Measurements from ENCODE around the gene THADA. TPM values are rescaled to one million over a fixed set of nuclear protein-coding genes. Genes with fewer than 3 reads are reported as not detected.

THADA gene
- total RNA-seq, 1 experiment from 2014 or later: 27.5 TPM

DNA sequence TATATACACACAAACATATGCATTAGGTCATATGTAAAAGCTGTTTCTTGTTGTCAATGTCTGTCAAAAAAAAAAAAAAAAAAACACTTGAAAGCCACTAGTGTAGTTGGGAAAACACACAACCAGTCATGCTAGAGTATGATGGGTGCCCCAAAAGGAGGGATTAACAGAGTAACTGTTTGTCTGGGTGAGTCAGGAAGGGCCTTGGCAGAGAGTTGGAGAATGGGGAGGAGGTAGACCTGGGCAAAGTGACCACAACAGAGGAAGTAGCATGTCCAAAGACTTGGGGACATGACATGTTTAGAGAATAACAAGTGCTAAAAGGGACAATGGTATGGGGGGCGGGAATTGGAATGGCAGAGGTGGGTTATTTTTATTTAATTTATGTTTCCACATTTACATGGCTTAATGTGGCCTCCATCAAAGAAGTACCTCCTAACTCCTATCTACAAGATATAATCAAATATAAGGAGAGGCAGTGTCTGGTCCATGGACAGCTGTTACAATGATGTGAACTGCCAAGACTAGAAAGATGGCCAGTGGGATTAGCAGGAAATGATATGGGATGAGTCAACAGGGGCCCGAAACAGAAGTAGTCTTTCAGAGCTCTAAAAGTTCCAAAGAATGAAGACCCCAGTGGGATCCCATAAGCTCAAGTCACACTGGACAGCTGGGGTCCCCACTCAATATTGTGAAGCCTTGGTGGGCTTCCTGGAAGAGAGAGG is 269.6 kb downstream of the THADA start:
- Mint-ChIP-seq H3K9me3 (no peaks in the 10 kb centered on the region), H3K27ac (no peak overlapping the region), H3K4me3 (no peak overlapping the region), H3K36me3 (no peaks in the 10 kb centered on the region), H3K4me1 (peaks cover 12% of the 10 kb centered on the region), H3K27me3 (ENCODE audit: low read depth) (no peaks in the 10 kb centered on the region)
- CTCF ChIA-PET: no interaction called here
- POLR2A ChIA-PET: interaction anchor here (0.6 to 0.7 kb wide), 2 partner anchors 19 to 715 kb away, joined by 3 to 4 read pairs; no protein-coding TSS in a partner anchor
- TF ChIP-seq TEAD1 (CRISPR knock-in tag; IDR thresholded peaks at IDR 0.05) (no peak), NFYB (CRISPR knock-in tag; conservative IDR thresholded peaks at IDR 0.05; ENCODE audit: low read depth) (no peak), ATF1 (CRISPR knock-in tag; IDR thresholded peaks at IDR 0.05) (no peak), JAZF1 (CRISPR knock-in tag; IDR thresholded peaks at IDR 0.05) (no peak), SMAD3 (CRISPR knock-in tag; IDR thresholded peaks at IDR 0.05; ENCODE audit: borderline replicate concordance) (no peak), RELA (CRISPR knock-in tag; IDR thresholded peaks at IDR 0.05; ENCODE audit: borderline replicate concordance) (no peak), ZNF232 (CRISPR knock-in tag; IDR thresholded peaks at IDR 0.05) (no peak)
- TF ChIP-seq, protein P1, sequence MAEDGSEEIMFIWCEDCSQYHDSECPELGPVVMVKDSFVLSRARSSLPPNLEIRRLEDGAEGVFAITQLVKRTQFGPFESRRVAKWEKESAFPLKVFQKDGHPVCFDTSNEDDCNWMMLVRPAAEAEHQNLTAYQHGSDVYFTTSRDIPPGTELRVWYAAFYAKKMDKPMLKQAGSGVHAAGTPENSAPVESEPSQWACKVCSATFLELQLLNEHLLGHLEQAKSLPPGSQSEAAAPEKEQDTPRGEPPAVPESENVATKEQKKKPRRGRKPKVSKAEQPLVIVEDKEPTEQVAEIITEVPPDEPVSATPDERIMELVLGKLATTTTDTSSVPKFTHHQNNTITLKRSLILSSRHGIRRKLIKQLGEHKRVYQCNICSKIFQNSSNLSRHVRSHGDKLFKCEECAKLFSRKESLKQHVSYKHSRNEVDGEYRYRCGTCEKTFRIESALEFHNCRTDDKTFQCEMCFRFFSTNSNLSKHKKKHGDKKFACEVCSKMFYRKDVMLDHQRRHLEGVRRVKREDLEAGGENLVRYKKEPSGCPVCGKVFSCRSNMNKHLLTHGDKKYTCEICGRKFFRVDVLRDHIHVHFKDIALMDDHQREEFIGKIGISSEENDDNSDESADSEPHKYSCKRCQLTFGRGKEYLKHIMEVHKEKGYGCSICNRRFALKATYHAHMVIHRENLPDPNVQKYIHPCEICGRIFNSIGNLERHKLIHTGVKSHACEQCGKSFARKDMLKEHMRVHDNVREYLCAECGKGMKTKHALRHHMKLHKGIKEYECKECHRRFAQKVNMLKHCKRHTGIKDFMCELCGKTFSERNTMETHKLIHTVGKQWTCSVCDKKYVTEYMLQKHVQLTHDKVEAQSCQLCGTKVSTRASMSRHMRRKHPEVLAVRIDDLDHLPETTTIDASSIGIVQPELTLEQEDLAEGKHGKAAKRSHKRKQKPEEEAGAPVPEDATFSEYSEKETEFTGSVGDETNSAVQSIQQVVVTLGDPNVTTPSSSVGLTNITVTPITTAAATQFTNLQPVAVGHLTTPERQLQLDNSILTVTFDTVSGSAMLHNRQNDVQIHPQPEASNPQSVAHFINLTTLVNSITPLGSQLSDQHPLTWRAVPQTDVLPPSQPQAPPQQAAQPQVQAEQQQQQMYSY (CRISPR knock-in tag; IDR thresholded peaks at IDR 0.05): no peak
- TF ChIP-seq, protein P2, sequence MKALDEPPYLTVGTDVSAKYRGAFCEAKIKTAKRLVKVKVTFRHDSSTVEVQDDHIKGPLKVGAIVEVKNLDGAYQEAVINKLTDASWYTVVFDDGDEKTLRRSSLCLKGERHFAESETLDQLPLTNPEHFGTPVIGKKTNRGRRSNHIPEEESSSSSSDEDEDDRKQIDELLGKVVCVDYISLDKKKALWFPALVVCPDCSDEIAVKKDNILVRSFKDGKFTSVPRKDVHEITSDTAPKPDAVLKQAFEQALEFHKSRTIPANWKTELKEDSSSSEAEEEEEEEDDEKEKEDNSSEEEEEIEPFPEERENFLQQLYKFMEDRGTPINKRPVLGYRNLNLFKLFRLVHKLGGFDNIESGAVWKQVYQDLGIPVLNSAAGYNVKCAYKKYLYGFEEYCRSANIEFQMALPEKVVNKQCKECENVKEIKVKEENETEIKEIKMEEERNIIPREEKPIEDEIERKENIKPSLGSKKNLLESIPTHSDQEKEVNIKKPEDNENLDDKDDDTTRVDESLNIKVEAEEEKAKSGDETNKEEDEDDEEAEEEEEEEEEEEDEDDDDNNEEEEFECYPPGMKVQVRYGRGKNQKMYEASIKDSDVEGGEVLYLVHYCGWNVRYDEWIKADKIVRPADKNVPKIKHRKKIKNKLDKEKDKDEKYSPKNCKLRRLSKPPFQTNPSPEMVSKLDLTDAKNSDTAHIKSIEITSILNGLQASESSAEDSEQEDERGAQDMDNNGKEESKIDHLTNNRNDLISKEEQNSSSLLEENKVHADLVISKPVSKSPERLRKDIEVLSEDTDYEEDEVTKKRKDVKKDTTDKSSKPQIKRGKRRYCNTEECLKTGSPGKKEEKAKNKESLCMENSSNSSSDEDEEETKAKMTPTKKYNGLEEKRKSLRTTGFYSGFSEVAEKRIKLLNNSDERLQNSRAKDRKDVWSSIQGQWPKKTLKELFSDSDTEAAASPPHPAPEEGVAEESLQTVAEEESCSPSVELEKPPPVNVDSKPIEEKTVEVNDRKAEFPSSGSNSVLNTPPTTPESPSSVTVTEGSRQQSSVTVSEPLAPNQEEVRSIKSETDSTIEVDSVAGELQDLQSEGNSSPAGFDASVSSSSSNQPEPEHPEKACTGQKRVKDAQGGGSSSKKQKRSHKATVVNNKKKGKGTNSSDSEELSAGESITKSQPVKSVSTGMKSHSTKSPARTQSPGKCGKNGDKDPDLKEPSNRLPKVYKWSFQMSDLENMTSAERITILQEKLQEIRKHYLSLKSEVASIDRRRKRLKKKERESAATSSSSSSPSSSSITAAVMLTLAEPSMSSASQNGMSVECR (CRISPR knock-in tag; IDR thresholded peaks at IDR 0.05; ENCODE audit: borderline replicate concordance): no peak
- TF ChIP-seq, protein P3, sequence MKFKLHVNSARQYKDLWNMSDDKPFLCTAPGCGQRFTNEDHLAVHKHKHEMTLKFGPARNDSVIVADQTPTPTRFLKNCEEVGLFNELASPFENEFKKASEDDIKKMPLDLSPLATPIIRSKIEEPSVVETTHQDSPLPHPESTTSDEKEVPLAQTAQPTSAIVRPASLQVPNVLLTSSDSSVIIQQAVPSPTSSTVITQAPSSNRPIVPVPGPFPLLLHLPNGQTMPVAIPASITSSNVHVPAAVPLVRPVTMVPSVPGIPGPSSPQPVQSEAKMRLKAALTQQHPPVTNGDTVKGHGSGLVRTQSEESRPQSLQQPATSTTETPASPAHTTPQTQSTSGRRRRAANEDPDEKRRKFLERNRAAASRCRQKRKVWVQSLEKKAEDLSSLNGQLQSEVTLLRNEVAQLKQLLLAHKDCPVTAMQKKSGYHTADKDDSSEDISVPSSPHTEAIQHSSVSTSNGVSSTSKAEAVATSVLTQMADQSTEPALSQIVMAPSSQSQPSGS (CRISPR knock-in tag; IDR thresholded peaks at IDR 0.05; ENCODE audit: borderline replicate concordance, low read depth): no peak
- DNase-seq (ENCODE audit: low spot score): no peak
- ATAC-seq: no peak

DNA sequence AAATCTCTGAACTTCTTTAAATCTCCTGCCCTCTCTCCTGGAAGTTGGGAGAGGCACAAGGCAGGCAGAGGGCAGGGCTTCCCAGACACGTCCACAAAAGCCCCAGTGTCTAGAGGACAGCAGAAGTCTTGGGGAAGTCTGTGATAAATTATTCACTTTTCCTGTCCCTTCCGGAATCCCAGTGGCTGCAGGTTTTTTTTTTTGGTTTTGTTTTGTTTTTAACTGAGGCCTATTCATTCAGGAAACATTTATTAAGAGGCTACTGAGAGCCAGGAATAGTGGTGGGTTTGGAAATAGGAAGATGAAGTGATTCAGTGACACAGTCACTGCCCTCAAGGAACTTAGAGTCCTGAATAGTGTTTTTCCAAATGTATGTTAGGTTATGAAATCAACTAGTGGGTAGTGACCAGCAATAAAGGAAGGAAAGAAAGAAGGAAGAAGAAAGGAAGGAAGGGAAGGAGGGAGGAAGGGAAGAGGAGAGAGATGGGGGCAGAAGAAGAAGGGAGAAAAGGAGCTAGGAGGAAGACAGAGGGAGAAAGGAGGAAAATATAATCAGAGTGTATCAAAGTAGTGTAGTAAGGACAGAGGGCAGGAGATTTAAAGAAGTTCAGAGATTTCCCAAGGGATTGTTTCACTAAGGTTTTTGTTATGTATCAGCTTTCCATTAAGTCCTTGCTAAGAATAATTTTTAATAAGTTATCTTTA is 270.6 kb downstream of the THADA start:
- TF ChIP-seq, protein P4, sequence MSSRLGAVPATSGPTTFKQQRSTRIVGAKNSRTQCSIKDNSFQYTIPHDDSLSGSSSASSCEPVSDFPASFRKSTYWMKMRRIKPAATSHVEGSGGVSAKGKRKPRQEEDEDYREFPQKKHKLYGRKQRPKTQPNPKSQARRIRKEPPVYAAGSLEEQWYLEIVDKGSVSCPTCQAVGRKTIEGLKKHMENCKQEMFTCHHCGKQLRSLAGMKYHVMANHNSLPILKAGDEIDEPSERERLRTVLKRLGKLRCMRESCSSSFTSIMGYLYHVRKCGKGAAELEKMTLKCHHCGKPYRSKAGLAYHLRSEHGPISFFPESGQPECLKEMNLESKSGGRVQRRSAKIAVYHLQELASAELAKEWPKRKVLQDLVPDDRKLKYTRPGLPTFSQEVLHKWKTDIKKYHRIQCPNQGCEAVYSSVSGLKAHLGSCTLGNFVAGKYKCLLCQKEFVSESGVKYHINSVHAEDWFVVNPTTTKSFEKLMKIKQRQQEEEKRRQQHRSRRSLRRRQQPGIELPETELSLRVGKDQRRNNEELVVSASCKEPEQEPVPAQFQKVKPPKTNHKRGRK (CRISPR knock-in tag; IDR thresholded peaks at IDR 0.05; ENCODE audit: borderline replicate concordance): peak; percentile 65; the same call in 1 of the 2 replicates
- TF ChIP-seq SMAD3 (CRISPR knock-in tag; IDR thresholded peaks at IDR 0.05; ENCODE audit: borderline replicate concordance): no peak
- Mint-ChIP-seq H3K4me1 (peaks cover 5% of the 10 kb centered on the region; the same call in 1 of the 2 replicates), H3K27ac (no peak overlapping the region), H3K4me3 (no peak overlapping the region), H3K9me3 (no peaks in the 10 kb centered on the region), H3K27me3 (ENCODE audit: low read depth) (no peaks in the 10 kb centered on the region), H3K36me3 (no peaks in the 10 kb centered on the region)
- DNase-seq (ENCODE audit: low spot score): no peak
- ATAC-seq: no peak
- ChIA-PET POLR2A (interaction anchor here (0.6 to 0.7 kb wide), 2 partner anchors 18 to 714 kb away, joined by 3 to 4 read pairs; no protein-coding TSS in a partner anchor), CTCF (no interaction called here)
